ENCODE measurements around the gene CRIP1.

DNA sequence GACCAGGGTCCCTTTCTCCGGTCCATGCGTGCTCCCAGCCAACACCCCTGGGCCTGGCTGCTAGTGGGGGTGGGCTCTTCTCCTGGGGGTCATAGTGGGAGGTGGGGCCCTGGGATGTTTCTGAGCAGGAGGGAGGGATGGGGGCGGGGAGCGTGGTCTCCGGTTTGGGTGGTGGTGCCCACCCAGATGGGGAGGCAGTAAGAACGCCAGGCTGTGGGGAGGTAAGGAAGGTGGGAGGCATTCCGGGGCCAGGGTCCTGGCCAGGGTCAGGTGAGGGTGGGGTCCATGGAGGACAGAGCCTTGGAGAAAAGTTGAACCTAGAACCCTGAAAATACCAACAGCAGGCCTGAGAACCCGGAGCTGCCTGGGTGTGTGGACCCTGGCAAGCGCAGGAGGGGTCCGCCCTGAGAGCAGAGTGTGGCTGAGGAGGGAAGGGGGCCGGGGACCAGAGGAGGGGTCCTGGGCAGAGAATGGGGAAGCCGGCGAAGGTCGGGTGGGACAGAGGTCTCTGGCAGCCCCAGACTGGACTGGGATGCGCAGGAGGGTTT is 6.4 kb upstream of the CRIP1 start:
- TF ChIP-seq POLR2A (IDR thresholded peaks at IDR 0.05) (no peak), POLR2AphosphoS5 (IDR thresholded peaks at IDR 0.05; ENCODE audit: insufficient read depth in 1 of 2, low read depth in 1 of 2) (no peak)
- TF ChIP-seq, protein P1, sequence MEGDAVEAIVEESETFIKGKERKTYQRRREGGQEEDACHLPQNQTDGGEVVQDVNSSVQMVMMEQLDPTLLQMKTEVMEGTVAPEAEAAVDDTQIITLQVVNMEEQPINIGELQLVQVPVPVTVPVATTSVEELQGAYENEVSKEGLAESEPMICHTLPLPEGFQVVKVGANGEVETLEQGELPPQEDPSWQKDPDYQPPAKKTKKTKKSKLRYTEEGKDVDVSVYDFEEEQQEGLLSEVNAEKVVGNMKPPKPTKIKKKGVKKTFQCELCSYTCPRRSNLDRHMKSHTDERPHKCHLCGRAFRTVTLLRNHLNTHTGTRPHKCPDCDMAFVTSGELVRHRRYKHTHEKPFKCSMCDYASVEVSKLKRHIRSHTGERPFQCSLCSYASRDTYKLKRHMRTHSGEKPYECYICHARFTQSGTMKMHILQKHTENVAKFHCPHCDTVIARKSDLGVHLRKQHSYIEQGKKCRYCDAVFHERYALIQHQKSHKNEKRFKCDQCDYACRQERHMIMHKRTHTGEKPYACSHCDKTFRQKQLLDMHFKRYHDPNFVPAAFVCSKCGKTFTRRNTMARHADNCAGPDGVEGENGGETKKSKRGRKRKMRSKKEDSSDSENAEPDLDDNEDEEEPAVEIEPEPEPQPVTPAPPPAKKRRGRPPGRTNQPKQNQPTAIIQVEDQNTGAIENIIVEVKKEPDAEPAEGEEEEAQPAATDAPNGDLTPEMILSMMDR (IDR thresholded peaks at IDR 0.05), result no peak

All from vagina (tissue), 2 donors.